Rectal smooth muscle tissue (tissue), 1 donor: Measurements from ENCODE around the gene AMT.
"Not testable (repeated sequence)": the region's sequence is repeated elsewhere in the genome, so short reads cannot be mapped to it uniquely, and the experiment has no call there.

ENCODE experiments used
- H3K27ac ChIP-seq: one replicate; pipeline ENCODE4 v1.7.0; 2013; ENCODE audit warnings: low read depth, low read length, inconsistent platforms
- H3K27me3 ChIP-seq: one replicate; pipeline ENCODE4 v1.7.0; 2013; ENCODE audit warnings: low read length; ENCODE audit not compliant: control insufficient read depth, insufficient read depth
- H3K36me3 ChIP-seq: one replicate; pipeline ENCODE4 v1.7.0; 2013; ENCODE audit warnings: low read length; ENCODE audit not compliant: control insufficient read depth, insufficient read depth
- H3K4me1 ChIP-seq: one replicate; pipeline ENCODE4 v1.7.0; 2013; ENCODE audit warnings: low read length; ENCODE audit not compliant: control insufficient read depth, insufficient read depth
- H3K4me3 ChIP-seq: one replicate; pipeline ENCODE4 v1.7.0; 2013; ENCODE audit warnings: low read length
- H3K9ac ChIP-seq: one replicate; pipeline ENCODE4 v1.7.0; 2013; ENCODE audit warnings: low read length

AMT gene

GRCh38 chr3:49403891-49404290 is 18.4 kb downstream of the AMT start:
- Histone ChIP-seq H3K9ac (no peak overlapping the region), H3K4me1 (peaks cover 8% of the 10 kb centered on the region), H3K4me3 (no peak overlapping the region), H3K27me3 (no peaks in the 10 kb centered on the region), H3K27ac (no peak overlapping the region), H3K36me3 (no peaks in the 10 kb centered on the region)

GRCh38 chr3:49401766-49402165 is 20.5 kb downstream of the AMT start:
- Histone ChIP-seq H3K4me3 (no peak overlapping the region), H3K27ac (no peak overlapping the region), H3K27me3 (no peaks in the 10 kb centered on the region), H3K9ac (no peak overlapping the region), H3K4me1 (peaks cover 8% of the 10 kb centered on the region), H3K36me3 (no peaks in the 10 kb centered on the region)

GRCh38 chr3:49399461-49399860 is 22.8 kb downstream of the AMT start:
- Histone ChIP-seq H3K27ac (no peak overlapping the region), H3K27me3 (no peaks in the 10 kb centered on the region), H3K9ac (no peak overlapping the region), H3K36me3 (peaks cover 4% of the 10 kb centered on the region), H3K4me3 (no peak overlapping the region), H3K4me1 (peaks cover 4% of the 10 kb centered on the region)

DNA sequence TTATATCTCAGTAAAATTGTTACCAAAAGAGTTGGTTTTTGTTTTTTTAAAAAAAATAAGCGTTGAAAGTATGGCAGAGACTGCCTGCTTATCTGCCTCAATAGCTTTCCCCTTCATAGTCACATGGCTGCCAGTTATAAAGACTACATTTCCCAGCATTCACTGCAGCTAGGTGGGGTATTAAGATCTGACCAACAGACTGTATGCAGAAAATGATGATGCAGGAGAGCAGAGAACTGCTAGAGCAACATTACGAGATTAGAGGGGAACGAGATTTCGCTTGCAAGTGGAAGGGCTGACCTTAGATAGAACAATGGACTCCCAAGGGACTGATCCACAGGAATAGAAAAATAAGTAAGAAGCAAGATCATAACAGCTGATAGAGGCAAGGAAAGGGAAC is 24.8 kb downstream of the AMT start:
- Histone ChIP-seq H3K27me3 (no peaks in the 10 kb centered on the region), H3K9ac (no peak overlapping the region), H3K27ac (no peak overlapping the region), H3K4me1 (peaks cover 4% of the 10 kb centered on the region), H3K36me3 (peaks cover 4% of the 10 kb centered on the region), H3K4me3 (no peak overlapping the region)

GRCh38 chr3:49391310-49391709 is 31.0 kb downstream of the AMT start:
- not testable (repeated sequence) for H3K27me3 ChIP-seq, H3K9ac ChIP-seq, H3K27ac ChIP-seq, H3K4me1 ChIP-seq, H3K4me3 ChIP-seq, H3K36me3 ChIP-seq

DNA sequence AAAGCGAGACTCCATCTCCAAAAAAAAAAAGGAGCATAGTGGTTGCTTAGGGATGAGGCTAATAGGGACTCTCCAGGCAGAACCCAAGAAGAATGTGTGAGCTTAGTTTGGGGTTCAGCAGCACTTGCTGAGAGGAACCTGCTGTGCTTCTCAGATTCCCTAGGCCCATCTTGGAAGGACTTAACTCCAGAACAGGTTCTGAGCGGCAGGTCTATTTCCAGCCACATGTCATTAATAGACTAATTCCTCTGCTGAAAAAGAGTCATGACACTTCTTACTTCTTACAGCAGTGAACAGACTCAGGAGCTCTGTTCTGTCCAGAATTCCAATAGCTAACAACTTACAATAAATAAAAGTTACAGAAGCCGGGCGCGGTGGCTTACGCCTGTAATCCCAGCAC is 33.0 kb downstream of the AMT start:
- H3K4me1 ChIP-seq: no peaks in the 10 kb centered on the region
- H3K27me3 ChIP-seq: no peaks in the 10 kb centered on the region
- no peak overlapping the region for H3K4me3 ChIP-seq
- H3K27ac ChIP-seq: no peak overlapping the region
- no peaks in the 10 kb centered on the region for H3K36me3 ChIP-seq
- H3K9ac ChIP-seq: no peak overlapping the region

DNA sequence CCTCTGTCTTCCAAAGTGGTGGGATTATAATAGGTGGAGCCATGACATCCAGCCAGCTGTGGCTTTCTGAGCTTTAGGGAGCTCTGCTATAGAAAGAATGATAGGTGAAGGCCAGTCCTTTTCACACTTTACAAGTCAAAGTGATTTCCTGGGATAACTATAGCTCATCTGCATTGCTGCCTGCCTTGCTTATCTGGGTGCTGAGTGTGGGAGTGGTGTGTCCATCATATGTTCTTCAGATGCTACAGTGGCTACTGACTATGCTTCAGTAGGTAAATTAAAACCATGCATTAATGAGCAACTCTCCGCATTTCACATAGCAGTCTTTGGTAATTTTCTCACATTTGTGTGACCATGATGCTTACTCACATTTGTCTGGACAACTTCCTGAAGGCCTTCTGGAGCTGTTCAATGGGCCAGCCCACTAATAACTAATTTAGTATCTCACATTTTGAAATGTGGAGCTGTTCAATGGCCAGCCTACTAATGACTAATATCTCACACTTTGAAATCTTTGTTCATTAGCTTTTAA is 33.9 kb downstream of the AMT start:
- H3K4me3 ChIP-seq: no peak overlapping the region
- H3K27me3 ChIP-seq: no peaks in the 10 kb centered on the region
- H3K36me3 ChIP-seq: no peaks in the 10 kb centered on the region
- no peak overlapping the region for H3K27ac ChIP-seq
- H3K9ac ChIP-seq: no peak overlapping the region
- H3K4me1 ChIP-seq: no peaks in the 10 kb centered on the region

- Histone ChIP-seq H3K9ac (no peak overlapping the region), H3K4me3 (no peak overlapping the region), H3K27me3 (no peaks in the 10 kb centered on the region), H3K4me1 (no peaks in the 10 kb centered on the region), H3K36me3 (no peaks in the 10 kb centered on the region), H3K27ac (no peak overlapping the region)
Observed at GRCh38 chr3:49387721-49388120, 34.6 kb downstream of the AMT start.

GRCh38 chr3:49386056-49386756 is 36.1 kb downstream of the AMT start:
- H3K36me3 ChIP-seq: no peaks in the 10 kb centered on the region
- no peak overlapping the region for H3K9ac ChIP-seq
- H3K4me1 ChIP-seq: no peaks in the 10 kb centered on the region
- no peak overlapping the region for H3K27ac ChIP-seq
- no peak overlapping the region for H3K4me3 ChIP-seq
- H3K27me3 ChIP-seq: no peaks in the 10 kb centered on the region

DNA sequence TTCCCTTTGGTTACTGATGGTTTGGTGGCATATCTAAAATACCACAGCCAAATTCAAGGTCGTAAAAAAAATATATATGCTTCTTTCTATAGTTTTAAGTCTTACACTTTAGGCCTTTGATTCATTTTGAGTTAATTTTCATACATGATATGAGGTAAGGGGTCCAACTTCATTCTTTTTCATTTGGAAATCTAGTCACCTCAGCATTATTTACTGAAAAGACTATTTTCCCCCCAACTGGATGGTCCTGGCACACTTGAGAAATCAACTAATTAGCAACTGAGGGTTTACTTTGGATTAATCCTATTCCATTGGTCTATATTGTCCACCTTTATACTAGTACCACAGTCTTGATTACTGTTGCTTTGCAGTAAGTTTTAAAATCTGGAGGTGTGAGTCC is 36.7 kb downstream of the AMT start:
- no peaks in the 10 kb centered on the region for H3K27me3 ChIP-seq
- no peak overlapping the region for H3K27ac ChIP-seq
- H3K9ac ChIP-seq: no peak overlapping the region
- no peaks in the 10 kb centered on the region for H3K4me1 ChIP-seq
- no peak overlapping the region for H3K4me3 ChIP-seq
- no peaks in the 10 kb centered on the region for H3K36me3 ChIP-seq

- Histone ChIP-seq H3K4me3 (no peak overlapping the region), H3K9ac (no peak overlapping the region), H3K27ac (no peak overlapping the region), H3K4me1 (no peaks in the 10 kb centered on the region), H3K36me3 (no peaks in the 10 kb centered on the region), H3K27me3 (no peaks in the 10 kb centered on the region)
Observed at GRCh38 chr3:49383387-49383786, 38.9 kb downstream of the AMT start.

DNA sequence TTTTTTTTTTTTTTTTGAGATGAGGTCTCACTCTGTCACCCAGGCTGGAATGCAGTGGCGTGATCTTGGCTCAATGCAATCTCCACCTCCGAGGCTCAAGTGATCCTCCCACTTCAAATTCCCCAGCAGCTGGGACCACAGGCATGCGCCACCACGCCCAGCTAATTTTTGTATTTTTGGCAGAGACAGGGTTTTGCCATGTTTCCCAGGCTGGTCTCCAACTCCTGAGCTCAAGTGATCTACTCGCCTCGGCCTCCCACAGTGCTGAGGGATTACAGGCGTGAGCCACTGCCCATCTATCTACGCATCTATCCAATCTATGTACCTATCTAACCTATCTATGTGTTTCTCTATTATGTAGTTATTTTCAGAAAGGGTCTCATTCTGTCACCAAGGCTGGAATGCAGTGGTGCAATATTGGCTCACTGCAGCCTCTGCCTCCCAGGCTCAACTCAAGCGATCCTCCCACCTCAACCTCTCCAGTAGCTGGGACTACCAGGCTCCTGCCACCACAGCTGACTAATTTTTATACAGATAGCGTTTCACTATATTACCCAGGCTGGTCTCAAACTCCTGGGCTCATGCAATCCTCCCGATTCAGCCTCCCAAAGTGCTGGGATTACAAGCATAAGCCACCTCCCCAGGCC is 43.9 kb downstream of the AMT start:
- no peak overlapping the region for H3K27ac ChIP-seq
- H3K9ac ChIP-seq: no peak overlapping the region
- peaks cover 2% of the 10 kb centered on the region for H3K36me3 ChIP-seq
- H3K4me1 ChIP-seq: no peaks in the 10 kb centered on the region
- H3K27me3 ChIP-seq: no peaks in the 10 kb centered on the region
- no peak overlapping the region for H3K4me3 ChIP-seq

- Histone ChIP-seq H3K36me3 (peaks cover 7% of the 10 kb centered on the region), H3K4me1 (no peaks in the 10 kb centered on the region), H3K27ac (no peak overlapping the region), H3K27me3 (no peaks in the 10 kb centered on the region), H3K9ac (no peak overlapping the region), H3K4me3 (no peak overlapping the region)
Observed at GRCh38 chr3:49377483-49377882, 44.8 kb downstream of the AMT start.
